ENCODE results near the gene FOXK2.

The FOXK2 gene

GRCh38 chr17:82518826-82519810, at the start of gene FOXK2:
Gene FOXK2, plus strand, starts transcription at chr17:82519732. Its CDS starts 157 bp downstream, at chr17:82519889.
- DNase-seq (ENCODE audit: low spot score): peak; percentile 100
- TF ChIP-seq, protein P1, sequence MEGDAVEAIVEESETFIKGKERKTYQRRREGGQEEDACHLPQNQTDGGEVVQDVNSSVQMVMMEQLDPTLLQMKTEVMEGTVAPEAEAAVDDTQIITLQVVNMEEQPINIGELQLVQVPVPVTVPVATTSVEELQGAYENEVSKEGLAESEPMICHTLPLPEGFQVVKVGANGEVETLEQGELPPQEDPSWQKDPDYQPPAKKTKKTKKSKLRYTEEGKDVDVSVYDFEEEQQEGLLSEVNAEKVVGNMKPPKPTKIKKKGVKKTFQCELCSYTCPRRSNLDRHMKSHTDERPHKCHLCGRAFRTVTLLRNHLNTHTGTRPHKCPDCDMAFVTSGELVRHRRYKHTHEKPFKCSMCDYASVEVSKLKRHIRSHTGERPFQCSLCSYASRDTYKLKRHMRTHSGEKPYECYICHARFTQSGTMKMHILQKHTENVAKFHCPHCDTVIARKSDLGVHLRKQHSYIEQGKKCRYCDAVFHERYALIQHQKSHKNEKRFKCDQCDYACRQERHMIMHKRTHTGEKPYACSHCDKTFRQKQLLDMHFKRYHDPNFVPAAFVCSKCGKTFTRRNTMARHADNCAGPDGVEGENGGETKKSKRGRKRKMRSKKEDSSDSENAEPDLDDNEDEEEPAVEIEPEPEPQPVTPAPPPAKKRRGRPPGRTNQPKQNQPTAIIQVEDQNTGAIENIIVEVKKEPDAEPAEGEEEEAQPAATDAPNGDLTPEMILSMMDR (IDR thresholded peaks at IDR 0.05; ENCODE audit: extremely low read depth, missing control alignments): no peak

- TF ChIP-seq, protein P1 (IDR thresholded peaks at IDR 0.05; ENCODE audit: extremely low read depth, missing control alignments): no peak
- no peak for DNase-seq (ENCODE audit: low spot score)
These were observed 49.5 kb upstream of the FOXK2 start for GRCh38 chr17:82470065-82470464.

DNA sequence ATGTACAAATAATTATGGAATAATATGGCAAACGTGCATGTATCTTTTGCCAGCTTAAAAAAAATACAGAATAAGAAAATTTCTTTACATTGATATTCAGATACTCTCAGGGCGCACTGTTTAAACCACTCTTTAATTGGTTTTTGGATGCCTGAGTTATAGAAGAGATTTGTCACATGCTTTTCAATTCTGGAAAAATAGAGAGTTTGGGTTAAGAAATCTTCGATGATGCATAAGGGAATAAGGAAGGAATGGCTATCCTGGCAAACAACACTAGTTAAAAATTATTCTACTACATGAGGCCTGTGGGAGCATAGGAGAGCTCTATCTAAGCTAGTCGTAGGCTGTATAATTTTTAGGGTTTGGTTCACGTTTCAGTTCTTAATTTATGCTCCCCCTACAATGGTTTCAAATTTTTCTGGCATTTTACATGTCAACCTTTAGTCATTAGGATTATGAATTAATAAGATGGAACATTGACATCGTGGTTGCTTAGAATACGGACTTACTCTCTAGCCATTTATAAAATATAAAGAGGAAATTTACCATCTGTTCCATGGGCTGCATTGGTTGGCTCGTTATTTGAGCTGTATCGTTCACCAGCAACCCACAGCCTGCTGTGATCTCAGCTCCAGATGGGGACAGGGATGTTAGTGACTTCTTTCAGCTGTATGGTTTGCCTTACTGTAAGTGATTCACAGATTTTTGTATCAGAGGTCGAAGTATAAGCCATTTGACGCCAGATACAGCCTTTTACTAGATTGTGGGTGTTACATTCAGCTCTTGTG, 45.1 kb upstream of the FOXK2 start:
- no peak for DNase-seq (ENCODE audit: low spot score)
- TF ChIP-seq, protein P1 (IDR thresholded peaks at IDR 0.05; ENCODE audit: extremely low read depth, missing control alignments): no peak

DNA sequence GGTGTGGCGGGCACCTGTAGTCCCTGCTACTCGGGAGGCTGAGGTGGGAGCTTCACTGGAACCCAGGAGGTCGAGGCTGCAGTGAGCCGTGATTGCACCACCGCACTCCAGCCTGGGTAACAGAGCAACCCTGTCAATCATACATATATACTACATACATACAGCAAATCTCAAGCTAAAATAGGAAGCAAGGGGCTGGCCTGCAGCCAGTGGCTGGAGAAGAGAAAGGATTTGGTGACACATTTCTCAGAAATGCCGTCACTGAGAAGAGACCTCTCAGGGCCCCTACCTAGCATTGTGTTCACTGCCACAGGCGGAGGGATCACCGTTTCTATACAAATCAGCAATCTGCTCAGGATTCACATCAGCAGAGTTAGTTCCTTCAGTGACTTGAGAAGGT, 44.1 kb upstream of the FOXK2 start:
- DNase-seq (ENCODE audit: low spot score): no peak
- TF ChIP-seq, protein P1 (IDR thresholded peaks at IDR 0.05; ENCODE audit: extremely low read depth, missing control alignments): no peak

GRCh38 chr17:82477934-82478333, 41.6 kb upstream of the FOXK2 start:
- no peak for DNase-seq (ENCODE audit: low spot score)
- TF ChIP-seq, protein P1 (IDR thresholded peaks at IDR 0.05; ENCODE audit: extremely low read depth, missing control alignments): no peak

GRCh38 chr17:82479602-82480001, 39.9 kb upstream of the FOXK2 start:
- TF ChIP-seq, protein P1 (IDR thresholded peaks at IDR 0.05; ENCODE audit: extremely low read depth, missing control alignments): no peak
- DNase-seq (ENCODE audit: low spot score): no peak

- TF ChIP-seq, protein P1 (IDR thresholded peaks at IDR 0.05; ENCODE audit: extremely low read depth, missing control alignments): no peak
- no peak for DNase-seq (ENCODE audit: low spot score)
These were observed 39.2 kb upstream of the FOXK2 start for GRCh38 chr17:82480318-82480717.

Data from GM20000 (cell line).